SK-N-MC (cell line): ENCODE data around the gene SMTN.

Experiments
- EZH2 ChIP-seq: fragments of 200-600 bp; sonication (generic); IDR thresholded peaks from one replicate; pipeline ENCODE4 v1.6.1; 2017; ENCODE audit warnings: antibody characterized with exemption
- FOXP2 ChIP-seq: optimal IDR thresholded peaks from 2 replicates; pipeline ENCODE3; 2011; ENCODE audit warnings: mild to moderate bottlenecking, moderate library complexity; ENCODE audit not compliant: insufficient read depth; ENCODE audit errors: extremely low read length, control extremely low read depth
- POLR2AphosphoS5 ChIP-seq: IDR thresholded peaks from 2 replicates; pipeline ENCODE4 v1.6.1; 2012; ENCODE audit warnings: mild to moderate bottlenecking, low read depth, low read length, borderline replicate concordance

- TF ChIP-seq POLR2AphosphoS5 (no peak), EZH2 (no peak), FOXP2 (no peak)
Measured at GRCh38 chr22:31077681-31078080, 3.4 kb upstream of the SMTN start.
